SK-N-MC (cell line): Measurements from ENCODE around the gene RAB2B.
"Not testable (repeated sequence)": the region's sequence is repeated elsewhere in the genome, so short reads cannot be mapped to it uniquely, and the experiment has no call there.

Experiments
- DNase-seq: peaks from one replicate; pipeline ENCODE4 v3.0.0-alpha.2; 2011; ENCODE audit warnings: low read depth, low spot score
- H3K27ac ChIP-seq: fragments of 200-600 bp; sonication (generic); 2 replicates; pipeline ENCODE4 v1.5.1; 2016; ENCODE audit warnings: mixed run types
- H3K36me3 ChIP-seq: fragments of 200-600 bp; sonication (generic); 2 replicates; pipeline ENCODE4 v1.6.1; 2017; ENCODE audit warnings: antibody characterized with exemption, low read length, mixed read lengths; ENCODE audit not compliant: insufficient read depth
- H3K4me3 ChIP-seq: fragments of 200-600 bp; sonication (generic); 2 replicates; pipeline ENCODE4 v1.5.1; 2016
- H3K9ac ChIP-seq: fragments of 200-600 bp; sonication (generic); 2 replicates; pipeline ENCODE4 v1.8.0; 2017; ENCODE audit warnings: mixed run types, mixed read lengths; ENCODE audit not compliant: insufficient read length
- H3K9me3 ChIP-seq: fragments of 200-600 bp; sonication (generic); 2 replicates; pipeline ENCODE4 v1.6.1; 2017; ENCODE audit warnings: low read depth, mild to moderate bottlenecking, antibody characterized with exemption, low read length, moderate library complexity, mixed read lengths
- EZH2 ChIP-seq: fragments of 200-600 bp; sonication (generic); IDR thresholded peaks from one replicate; pipeline ENCODE4 v1.6.1; 2017; ENCODE audit warnings: antibody characterized with exemption
- FOXP2 ChIP-seq: optimal IDR thresholded peaks from 2 replicates; pipeline ENCODE3; 2011; ENCODE audit warnings: mild to moderate bottlenecking, moderate library complexity; ENCODE audit not compliant: insufficient read depth; ENCODE audit errors: extremely low read length, control extremely low read depth
- POLR2AphosphoS5 ChIP-seq: IDR thresholded peaks from 2 replicates; pipeline ENCODE4 v1.6.1; 2012; ENCODE audit warnings: mild to moderate bottlenecking, low read depth, low read length, borderline replicate concordance

The RAB2B gene

DNA sequence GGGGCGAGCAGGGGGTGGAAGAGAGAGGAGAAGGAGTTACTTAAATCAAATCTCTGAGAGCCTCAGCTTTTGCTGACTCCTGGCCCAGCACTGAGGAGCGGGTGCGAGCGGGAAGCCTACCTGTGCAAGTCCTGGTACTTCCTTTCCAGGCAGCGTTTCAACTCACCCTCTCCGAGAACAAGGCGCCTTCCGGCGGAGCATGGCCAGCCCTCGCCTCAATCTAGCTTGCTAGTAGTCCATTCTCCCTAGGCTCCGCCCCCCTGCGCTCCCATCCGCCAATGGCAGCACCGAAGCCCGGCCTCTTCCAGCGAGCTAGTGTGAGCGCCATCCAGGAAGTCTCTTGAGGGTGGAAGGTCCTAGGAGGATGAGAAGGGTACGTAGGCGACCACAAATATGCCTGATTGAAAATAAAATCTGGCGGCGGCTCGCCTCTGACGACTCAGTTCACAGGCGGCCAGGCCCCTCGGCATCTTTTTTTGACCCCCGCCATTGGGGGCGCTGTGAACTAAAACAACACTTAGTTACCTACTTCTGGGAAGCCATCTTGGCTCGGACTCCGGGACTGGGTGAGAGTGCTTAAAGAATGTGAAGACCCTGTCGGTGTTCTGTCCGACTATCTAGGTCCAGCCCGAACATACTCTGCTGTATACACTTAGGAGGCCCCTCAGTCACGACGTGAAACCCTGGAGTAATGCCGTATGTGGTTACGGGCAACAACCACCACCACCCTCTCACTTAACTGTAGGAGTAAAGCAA lies 20.7 kb downstream of the RAB2B start, which contains the start of gene CHD8:
Gene CHD8, minus strand, starts transcription at position 212 of the 756 bp plus-strand sequence. CDS start 24,480 bp downstream, outside the sequence.
- Histone ChIP-seq H3K9ac (peak within 1 kb of the TSS; percentile 95), H3K9me3 (no peaks in the 10 kb centered on the region), H3K4me3 (peak within 1 kb of the TSS; percentile 93), H3K27ac (peak within 1 kb of the TSS; percentile 97), H3K36me3 (peaks cover 17% of the 10 kb centered on the region)
- TF ChIP-seq EZH2, result no peak
- peak; percentile 81 for TF ChIP-seq POLR2AphosphoS5
- peak; percentile 99 for DNase-seq

DNA sequence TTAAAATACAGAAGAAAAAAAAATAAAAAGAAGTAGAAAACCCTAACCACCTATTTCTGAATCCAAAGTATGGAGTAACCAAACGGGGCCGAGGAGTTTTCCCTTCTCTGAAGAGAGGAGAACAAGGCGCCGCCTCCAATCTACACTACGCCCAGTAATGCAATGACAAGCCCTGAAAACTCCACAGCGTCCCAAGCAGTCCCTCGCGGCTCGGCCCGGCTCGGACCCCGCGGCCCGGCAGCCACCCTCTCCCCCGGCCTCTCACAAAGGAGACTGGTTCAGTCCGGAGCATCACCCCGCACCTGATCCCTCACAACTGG lies 21.2 kb downstream of the RAB2B start:
- Histone ChIP-seq H3K27ac (peak overlapping the region; percentile 33; the same call in 1 of the 2 replicates), H3K36me3 (peaks cover 14% of the 10 kb centered on the region), H3K9ac (peak overlapping the region; percentile 88), H3K4me3 (peak overlapping the region; percentile 93), H3K9me3 (no peaks in the 10 kb centered on the region)
- TF ChIP-seq POLR2AphosphoS5 (no peak), FOXP2 (no peak), EZH2 (no peak)
- DNase-seq, result no peak

DNA sequence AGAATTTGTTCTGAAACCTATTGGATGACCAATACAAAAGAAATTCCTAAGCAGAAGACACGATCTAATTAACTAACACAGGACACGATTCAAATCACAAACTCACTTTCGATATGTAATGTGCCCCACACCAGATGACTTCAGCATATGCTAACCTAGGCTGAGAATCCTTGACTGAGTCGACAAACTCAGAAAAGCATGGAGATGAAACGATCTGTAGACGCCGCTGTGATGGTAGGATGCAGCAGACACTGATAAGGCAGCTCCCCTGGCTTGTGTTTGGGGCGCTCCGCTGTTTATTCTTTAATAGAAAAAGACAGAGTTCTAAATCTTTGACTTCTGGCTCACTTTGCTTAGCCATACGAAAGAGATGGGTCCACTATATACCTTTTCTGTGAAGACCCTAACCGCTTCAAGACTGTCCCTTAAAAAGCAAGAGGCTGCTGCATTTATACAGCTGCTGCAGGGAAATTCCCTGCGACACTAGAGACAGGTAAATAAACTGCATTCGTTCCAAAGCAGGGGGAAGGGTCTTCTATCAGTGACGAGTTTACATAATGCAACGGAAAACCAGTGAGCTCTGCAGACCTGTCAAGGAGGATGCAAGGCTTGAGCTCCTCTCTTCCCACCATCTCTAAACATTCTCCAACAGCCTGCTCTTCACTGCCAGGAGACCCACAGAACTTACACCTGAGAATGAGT lies 21.8 kb downstream of the RAB2B start:
- Histone ChIP-seq H3K4me3 (peak overlapping the region; percentile 93), H3K36me3 (peaks cover 16% of the 10 kb centered on the region), H3K27ac (no peak overlapping the region), H3K9ac (peak overlapping the region; percentile 88), H3K9me3 (no peaks in the 10 kb centered on the region)
- no peak for DNase-seq
- TF ChIP-seq POLR2AphosphoS5, result no peak
- TF ChIP-seq EZH2, result no peak
- no peak for TF ChIP-seq FOXP2

DNA sequence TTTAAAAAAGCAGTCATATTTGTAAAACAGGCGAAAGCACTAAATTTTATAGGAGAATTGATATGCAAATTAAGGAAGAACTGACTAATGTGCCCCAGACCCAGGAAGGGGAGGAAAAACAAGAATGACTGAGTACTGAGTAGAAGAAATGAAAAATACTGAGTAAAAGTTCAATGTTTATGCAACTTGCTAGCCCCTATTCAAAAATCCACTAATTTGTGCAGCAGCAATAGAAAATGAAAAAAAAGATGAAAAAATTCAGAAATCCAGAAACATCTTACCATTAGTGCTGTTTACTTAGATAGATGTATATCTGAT lies 26.9 kb downstream of the RAB2B start:
- Histone ChIP-seq H3K27ac (peak overlapping the region; percentile 10; the same call in 1 of the 2 replicates), H3K4me3 (peak overlapping the region; percentile 13; the same call in 1 of the 2 replicates), H3K9me3 (no peaks in the 10 kb centered on the region), H3K9ac (peak overlapping the region; percentile 12), H3K36me3 (peaks cover 11% of the 10 kb centered on the region)
- DNase-seq, result no peak
- no peak for TF ChIP-seq FOXP2
- no peak for TF ChIP-seq POLR2AphosphoS5
- TF ChIP-seq EZH2, result no peak

DNA sequence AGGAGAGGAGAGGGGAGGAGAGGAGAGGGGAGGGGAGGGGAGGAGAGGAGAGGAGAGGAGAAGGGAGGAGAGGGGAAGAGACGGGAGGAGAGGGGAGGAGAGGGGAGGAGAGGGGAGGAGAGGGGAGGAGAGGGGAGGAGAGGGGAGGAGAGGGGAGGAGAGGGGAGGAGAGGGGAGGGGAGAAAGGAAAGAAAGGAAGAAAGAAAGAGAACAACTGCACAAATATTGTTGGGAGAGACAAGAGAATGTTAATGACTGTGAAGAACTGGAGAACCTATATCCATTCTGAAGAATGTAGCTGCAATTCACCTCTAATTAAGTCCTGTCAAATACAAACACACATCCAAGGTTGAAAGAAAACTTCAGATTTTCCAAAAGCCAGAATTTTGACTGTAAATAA lies 34.1 kb downstream of the RAB2B start:
- H3K4me3 ChIP-seq, H3K9me3 ChIP-seq, H3K36me3 ChIP-seq, H3K9ac ChIP-seq, H3K27ac ChIP-seq, DNase-seq: not testable (repeated sequence)

DNA sequence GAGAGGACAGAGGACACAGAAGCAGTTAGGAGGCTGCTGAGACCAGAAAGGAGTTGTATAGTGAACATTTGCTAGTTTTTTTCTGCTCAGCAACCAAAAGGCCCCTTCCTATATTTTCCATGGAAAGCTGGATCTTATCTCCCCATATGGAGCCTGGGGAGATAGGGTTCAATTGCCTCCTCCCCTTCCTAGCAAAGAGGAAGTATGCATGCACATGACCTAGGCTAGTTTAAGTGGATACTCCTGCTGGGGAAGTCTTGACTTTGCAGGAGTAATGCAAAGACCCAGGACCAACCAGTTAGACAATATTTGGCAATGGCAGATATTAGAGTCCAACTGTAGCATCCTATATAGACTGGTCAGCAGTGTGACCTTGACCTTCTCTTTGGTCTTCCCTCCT lies 35.9 kb downstream of the RAB2B start:
- DNase-seq, result no peak
- Histone ChIP-seq H3K36me3 (peaks cover 5% of the 10 kb centered on the region; the same call in 1 of the 2 replicates), H3K9ac (no peak overlapping the region), H3K4me3 (no peak overlapping the region), H3K9me3 (no peaks in the 10 kb centered on the region), H3K27ac (peak overlapping the region; percentile 31; the same call in 1 of the 2 replicates)
- TF ChIP-seq EZH2, result no peak
- TF ChIP-seq POLR2AphosphoS5, result no peak
- no peak for TF ChIP-seq FOXP2

DNA sequence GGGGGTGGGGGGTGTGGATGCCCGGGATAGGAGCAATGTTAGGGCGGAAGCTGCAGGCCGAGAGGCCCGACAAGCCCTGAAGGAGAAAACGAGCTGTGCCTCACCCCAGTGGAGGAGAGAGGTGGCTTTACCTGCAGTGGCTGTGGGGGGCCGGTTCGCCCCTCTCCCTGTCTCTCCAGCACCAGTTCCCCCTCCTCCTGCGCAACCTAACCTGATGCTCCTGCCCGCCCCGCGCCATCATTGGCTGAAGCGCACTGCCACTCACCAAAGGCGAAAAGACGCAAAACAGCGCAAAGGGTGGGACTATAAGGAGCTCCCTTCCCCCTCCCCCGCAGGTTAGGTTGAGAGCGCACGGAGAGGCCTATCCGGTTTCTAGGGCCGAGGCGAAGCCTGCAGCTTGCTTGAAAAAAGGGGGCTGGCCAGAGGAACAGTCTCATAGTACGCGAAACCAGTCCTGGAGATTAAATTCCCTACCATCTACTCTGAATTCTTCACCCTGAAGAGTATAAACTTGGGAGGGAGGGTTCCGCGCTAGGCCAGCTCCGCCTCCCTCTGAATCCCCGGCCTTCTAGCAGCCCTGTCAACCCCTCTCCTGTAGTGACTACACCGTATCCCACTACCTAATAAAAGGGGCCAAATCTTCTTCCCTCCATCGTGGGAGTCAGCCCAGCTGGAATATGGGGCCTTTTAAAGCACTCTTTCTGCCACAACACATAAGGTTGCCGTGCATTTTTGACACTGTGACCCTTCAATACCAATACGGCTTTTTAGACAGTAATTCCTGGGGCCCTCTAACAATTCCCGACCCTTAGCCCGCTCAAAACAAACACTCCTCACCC lies 39.5 kb downstream of the RAB2B start:
- no peak for TF ChIP-seq FOXP2
- peak; percentile 94 for TF ChIP-seq POLR2AphosphoS5
- TF ChIP-seq EZH2, result no peak
- Histone ChIP-seq H3K9ac (peak overlapping the region; percentile 75), H3K4me3 (peak overlapping the region; percentile 91), H3K36me3 (peaks cover 12% of the 10 kb centered on the region), H3K9me3 (no peaks in the 10 kb centered on the region), H3K27ac (peak overlapping the region; percentile 89)
- peak; percentile 96 for DNase-seq

DNA sequence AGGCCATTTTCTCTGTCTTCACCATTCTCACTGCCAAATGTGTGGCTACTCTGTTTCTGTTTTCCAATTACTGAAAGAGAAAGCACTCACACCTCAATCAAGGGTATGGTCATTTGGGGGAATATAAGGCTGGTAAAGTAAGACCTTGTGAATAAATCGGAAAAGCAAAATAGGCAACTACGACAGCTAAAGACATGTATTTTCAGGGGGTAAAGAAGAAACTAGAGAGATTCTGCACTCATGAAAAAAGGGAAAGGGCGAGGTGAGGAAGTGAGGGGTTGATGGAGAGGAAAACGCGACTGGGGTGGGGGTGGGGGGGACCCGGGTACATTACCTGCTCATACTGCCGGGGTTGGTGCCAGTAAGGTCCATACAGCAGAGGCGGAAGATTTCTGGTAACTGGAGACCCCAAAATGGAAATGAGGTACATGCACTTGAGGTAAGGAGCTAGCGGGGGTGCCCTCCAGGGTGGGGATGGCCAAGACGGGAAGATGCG lies 40.1 kb downstream of the RAB2B start:
- Histone ChIP-seq H3K9me3 (no peaks in the 10 kb centered on the region), H3K4me3 (peak overlapping the region; percentile 91), H3K36me3 (peaks cover 16% of the 10 kb centered on the region), H3K27ac (no peak overlapping the region), H3K9ac (peak overlapping the region; percentile 75)
- no peak for TF ChIP-seq POLR2AphosphoS5
- TF ChIP-seq EZH2, result no peak
- no peak for TF ChIP-seq FOXP2
- DNase-seq, result no peak
